BLaER1 treated with 17β-estradiol and CSF1 and Interleukin-3, amounts not matched to agents 10 nM and 100 nM (cell line): ENCODE results near the gene ABHD14A.

Experiments used
- H3K27ac ChIP-seq, 11 experiments: shearing (Covaris generic); formaldehyde crosslinking; 2 replicates each; pipeline ENCODE4 v1.8.1; 2022
- H3K27me3 ChIP-seq, 11 experiments: shearing (Covaris generic); formaldehyde crosslinking; 2 replicates each; pipeline ENCODE4 v1.8.1; 2022
- H3K36me3 ChIP-seq, 11 experiments: shearing (Covaris generic); formaldehyde crosslinking; 2 replicates each; pipeline ENCODE4 v1.8.1; 2022
- H3K4me1 ChIP-seq, 10 experiments: shearing (Covaris generic); formaldehyde crosslinking; 2 replicates each; pipeline ENCODE4 v1.8.1; 2022
- H3K4me2 ChIP-seq, 11 experiments: shearing (Covaris generic); formaldehyde crosslinking; 2 replicates each; pipeline ENCODE4 v1.8.1; 2022
- H3K4me3 ChIP-seq, 10 experiments: shearing (Covaris generic); formaldehyde crosslinking; 2 replicates each; pipeline ENCODE4 v1.8.1; 2022
- H3K9ac ChIP-seq, 11 experiments: shearing (Covaris generic); formaldehyde crosslinking; 2 replicates each; pipeline ENCODE4 v1.8.1; 2022
- H3K9me3 ChIP-seq, 11 experiments: shearing (Covaris generic); formaldehyde crosslinking; replicated peaks in 1 of 11; 2 replicates each; pipeline ENCODE4 v1.8.1; 2022
- H4K20me1 ChIP-seq, 11 experiments: shearing (Covaris generic); formaldehyde crosslinking; 2 replicates each; pipeline ENCODE4 v1.8.1; 2022
- Cebpa-rat ChIP-seq, 11 experiments: shearing (Covaris generic); IDR thresholded peaks; 2 replicates each; pipeline ENCODE4 v1.8.1; 2022

The ABHD14A gene

DNA sequence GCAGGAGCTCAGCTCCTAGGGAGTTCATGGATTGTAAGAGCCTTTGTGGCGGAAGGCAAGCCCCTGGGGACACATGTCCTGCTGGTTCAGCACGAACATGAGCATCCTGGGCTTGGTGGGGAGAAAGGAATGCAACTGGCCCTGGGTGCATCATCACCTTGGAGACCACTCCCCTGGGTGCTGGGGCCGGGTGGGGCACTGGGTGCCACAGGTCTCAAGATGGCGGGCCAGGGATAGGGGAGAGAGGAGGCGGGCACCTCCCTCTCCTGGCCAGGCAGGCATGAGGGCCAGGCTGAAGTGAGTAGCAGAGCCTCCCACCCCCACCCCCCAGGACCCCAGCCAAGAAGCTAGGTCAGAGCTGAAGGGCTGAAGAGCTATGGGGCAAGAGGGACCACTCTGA is 8.4 kb upstream of the ABHD14A start:
- peaks cover 0 to 58% (median 27%) of the 10 kb centered on the region in 11 experiments; a peak in 15 of 22 replicates for H4K20me1 ChIP-seq
- peaks cover 46 to 92% (median 77%) of the 10 kb centered on the region in 10 experiments for H3K4me1 ChIP-seq
- H3K9ac ChIP-seq: peak overlapping the region; percentile 80 to 95 (median 87); a peak in 21 of 22 replicates
- H3K27ac ChIP-seq: peak overlapping the region in 9 of 11 experiments; percentile 68 to 95 (median 89); a peak in 15 of 22 replicates
- no peaks in the 10 kb centered on the region for H3K9me3 ChIP-seq
- no peaks in the 10 kb centered on the region for H3K27me3 ChIP-seq
- peak overlapping the region; percentile 67 to 79 (median 72) for H3K4me3 ChIP-seq
- peaks cover 0 to 29% (median 4%) of the 10 kb centered on the region in 11 experiments; a peak in 7 of 22 replicates for H3K36me3 ChIP-seq
- TF ChIP-seq Cebpa-rat (IDR thresholded peaks at IDR 0.05): no peak
- peak overlapping the region; percentile 76 to 99 (median 97) for H3K4me2 ChIP-seq

DNA sequence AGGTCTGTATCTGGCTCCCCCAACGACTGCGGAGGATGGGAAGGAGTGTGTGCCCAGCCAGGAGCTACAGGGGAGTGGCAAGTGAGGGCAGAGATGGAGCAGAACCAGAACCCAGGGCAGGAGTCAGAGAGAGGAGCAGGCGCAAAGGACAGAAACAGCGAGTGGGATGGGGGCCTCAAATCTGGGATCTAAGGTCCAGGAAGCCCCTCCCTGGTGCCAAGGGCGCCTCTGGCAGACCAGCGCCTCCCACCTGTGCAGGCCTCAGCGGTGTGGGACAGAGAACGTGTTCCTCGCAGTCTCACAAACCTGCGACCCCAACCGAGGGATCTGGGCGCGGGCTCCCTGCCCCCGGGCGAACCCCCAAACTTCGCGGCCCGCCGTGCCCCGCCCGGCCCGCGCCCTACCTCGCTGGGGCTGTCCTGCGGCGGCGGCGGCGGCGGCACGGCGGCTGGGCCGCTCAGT is 7.9 kb upstream of the ABHD14A start:
- no peak for TF ChIP-seq Cebpa-rat (IDR thresholded peaks at IDR 0.05)
- Histone ChIP-seq H3K27ac (peak overlapping the region; percentile 35 to 95 (median 88); a peak in 21 of 22 replicates), H3K4me1 (peaks cover 50 to 92% (median 77%) of the 10 kb centered on the region in 10 experiments), H3K4me2 (peak overlapping the region; percentile 76 to 99 (median 97)), H3K27me3 (no peaks in the 10 kb centered on the region), H3K4me3 (peak overlapping the region; percentile 67 to 79 (median 72)), H3K9me3 (no peaks in the 10 kb centered on the region), H4K20me1 (peaks cover 0 to 56% (median 27%) of the 10 kb centered on the region in 11 experiments; a peak in 15 of 22 replicates), H3K9ac (peak overlapping the region; percentile 80 to 95 (median 87)), H3K36me3 (peaks cover 0 to 34% (median 6%) of the 10 kb centered on the region in 11 experiments; a peak in 7 of 22 replicates)

DNA sequence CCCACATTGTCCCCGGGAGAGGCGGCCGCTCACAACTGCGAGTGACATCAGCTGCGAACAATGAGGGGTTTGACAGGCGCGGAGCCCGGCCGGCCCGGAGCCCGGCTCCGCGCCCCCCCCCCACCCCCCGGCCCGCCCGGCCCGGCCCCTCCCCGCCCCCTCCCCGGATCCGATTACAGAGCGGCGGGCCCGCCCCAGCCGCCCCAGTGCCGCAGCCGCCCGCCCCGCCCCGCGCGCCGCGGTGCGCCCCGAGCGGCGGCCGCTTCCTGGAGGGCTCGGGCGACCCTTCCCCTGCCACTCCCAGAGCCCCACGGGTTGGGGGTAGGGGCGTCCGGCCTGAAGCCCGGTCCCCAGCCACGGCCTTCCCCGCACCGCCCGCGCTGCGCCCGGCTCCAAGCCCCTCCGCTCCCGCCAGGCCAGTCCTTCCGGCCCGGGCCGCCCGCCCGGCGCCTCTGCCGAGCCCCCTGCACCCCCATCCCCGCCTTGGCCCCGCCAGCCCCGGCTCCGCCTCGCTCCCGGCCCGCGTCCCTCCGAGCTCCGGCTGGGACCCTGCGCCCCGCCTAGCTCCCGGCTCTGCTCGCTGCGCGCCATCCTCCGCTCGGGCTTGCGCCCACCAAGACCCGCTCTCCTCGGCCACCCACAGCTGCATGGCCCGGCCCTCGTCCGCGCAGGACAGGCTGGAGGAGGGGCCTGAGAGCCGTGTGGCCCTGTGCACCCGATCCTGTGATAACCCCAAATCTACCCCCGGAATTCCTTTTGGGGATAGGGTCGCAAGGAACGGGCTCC is 7.3 kb upstream of the ABHD14A start, which contains the start of gene PCBP4:
Gene PCBP4 (minus strand): TSS at position 71 of the 786 bp plus-strand sequence. CDS start 6,214 bp downstream, outside the sequence.
- peaks cover 56 to 93% (median 81%) of the 10 kb centered on the region in 10 experiments for H3K4me1 ChIP-seq
- H3K27me3 ChIP-seq: no peaks in the 10 kb centered on the region
- peak within 1 kb of the TSS; percentile 93 to 100 (median 98) for H3K4me2 ChIP-seq
- no peaks in the 10 kb centered on the region for H3K9me3 ChIP-seq
- H3K36me3 ChIP-seq: peaks cover 0 to 36% (median 6%) of the 10 kb centered on the region in 11 experiments; a peak in 7 of 22 replicates
- H3K9ac ChIP-seq: peak within 1 kb of the TSS; percentile 80 to 95 (median 87)
- peaks cover 0 to 50% (median 25%) of the 10 kb centered on the region in 11 experiments; a peak in 14 of 22 replicates for H4K20me1 ChIP-seq
- TF ChIP-seq Cebpa-rat (IDR thresholded peaks at IDR 0.05): no peak
- peak within 1 kb of the TSS; percentile 48 to 95 (median 88); a peak in 21 of 22 replicates for H3K27ac ChIP-seq
- H3K4me3 ChIP-seq: peak within 1 kb of the TSS; percentile 67 to 79 (median 72)

DNA sequence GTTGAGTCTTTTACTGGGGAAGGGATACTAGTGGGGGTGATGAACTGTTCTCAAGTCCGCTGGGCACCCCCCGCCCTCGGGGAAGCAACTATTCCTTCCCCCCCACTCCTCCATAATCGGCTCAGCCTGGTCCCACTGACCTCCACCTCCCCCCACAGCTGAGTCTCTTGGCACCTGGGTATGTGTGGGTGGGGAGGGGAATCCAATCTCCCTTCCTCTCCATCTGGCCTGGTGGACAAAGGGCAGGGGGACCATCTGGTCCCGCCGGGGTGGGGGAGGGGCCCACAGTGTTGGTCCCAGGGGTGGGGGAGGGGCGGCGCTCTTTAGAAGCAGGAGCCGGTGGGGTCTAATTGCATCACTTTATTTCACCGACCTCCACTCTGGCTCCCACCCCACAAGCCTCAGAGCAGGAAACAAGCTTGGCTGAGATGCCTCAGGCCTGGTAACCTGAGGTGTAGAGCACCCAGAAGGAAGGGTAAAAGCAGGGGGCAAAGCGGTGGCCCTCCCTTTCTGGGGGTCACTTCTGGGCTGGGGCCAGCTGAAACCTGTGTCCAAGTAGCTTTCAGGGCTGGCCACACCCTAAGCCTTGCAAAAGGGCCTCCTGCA is 6.6 kb upstream of the ABHD14A start:
- H3K36me3 ChIP-seq: peaks cover 0 to 36% (median 6%) of the 10 kb centered on the region in 11 experiments; a peak in 7 of 22 replicates
- peak overlapping the region; percentile 89 to 100 (median 98) for H3K4me2 ChIP-seq
- H3K27ac ChIP-seq: peak overlapping the region; percentile 48 to 95 (median 88); a peak in 21 of 22 replicates
- H3K4me3 ChIP-seq: peak overlapping the region; percentile 67 to 79 (median 72)
- H3K4me1 ChIP-seq: peaks cover 63 to 93% (median 87%) of the 10 kb centered on the region in 10 experiments
- H3K9ac ChIP-seq: peak overlapping the region; percentile 80 to 95 (median 86)
- TF ChIP-seq Cebpa-rat (IDR thresholded peaks at IDR 0.05): peak in 3 of 11 experiments; percentile 32 to 72 (median 44); a peak in 3 of 22 replicates
- H3K9me3 ChIP-seq: no peaks in the 10 kb centered on the region
- peaks cover 0 to 43% (median 18%) of the 10 kb centered on the region in 11 experiments; a peak in 12 of 22 replicates for H4K20me1 ChIP-seq
- no peaks in the 10 kb centered on the region for H3K27me3 ChIP-seq

DNA sequence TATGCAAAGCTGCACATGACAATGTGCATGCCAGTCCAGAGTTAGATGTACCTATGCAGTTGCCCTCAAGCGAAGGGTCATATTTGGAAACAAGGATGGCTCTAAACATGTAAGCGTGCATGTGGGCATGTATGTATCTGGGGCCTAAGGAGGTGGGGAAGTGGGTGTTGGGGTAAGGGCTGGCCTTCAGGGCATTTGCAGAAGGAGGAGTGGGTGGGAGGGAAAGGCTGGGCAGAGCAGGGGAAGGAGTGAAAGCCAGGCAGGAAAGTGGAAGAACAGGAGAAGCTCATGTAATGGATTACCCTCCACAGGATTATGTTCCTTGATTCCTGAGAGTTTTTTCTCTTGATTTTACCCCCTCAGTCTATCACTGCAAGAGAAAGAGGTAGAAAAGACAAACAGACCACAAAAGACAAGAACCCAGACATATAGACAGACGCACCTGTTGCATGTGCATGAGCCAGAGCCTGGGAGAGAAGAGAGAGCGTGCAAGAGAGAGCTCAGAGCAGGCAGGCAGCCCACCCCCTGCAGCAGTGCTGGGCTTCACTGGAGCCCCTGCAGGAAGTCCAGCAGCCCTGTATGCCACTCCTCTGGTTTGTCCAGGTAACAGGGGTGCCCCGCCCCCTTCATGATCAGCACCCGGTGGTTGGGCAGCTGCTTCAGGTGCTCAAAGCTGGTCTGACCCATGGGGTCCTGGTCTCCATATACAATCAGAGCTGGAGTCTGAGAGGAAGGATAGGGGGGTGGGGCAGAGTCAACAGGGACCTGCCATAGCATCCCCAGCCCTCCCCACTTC is 5.8 kb upstream of the ABHD14A start:
- Histone ChIP-seq H3K4me3 (peak overlapping the region in 4 of 10 experiments; percentile 71 to 78 (median 74); a peak in 4 of 20 replicates), H3K4me2 (peak overlapping the region; percentile 89 to 100 (median 98)), H3K9ac (peak overlapping the region in 8 of 11 experiments; percentile 42 to 95 (median 87); a peak in 13 of 22 replicates), H3K27me3 (no peaks in the 10 kb centered on the region), H4K20me1 (peaks cover 0 to 35% (median 11%) of the 10 kb centered on the region in 11 experiments; a peak in 12 of 22 replicates), H3K4me1 (peaks cover 66 to 91% (median 89%) of the 10 kb centered on the region in 10 experiments), H3K9me3 (no peaks in the 10 kb centered on the region), H3K36me3 (peaks cover 0 to 36% (median 6%) of the 10 kb centered on the region in 11 experiments; a peak in 7 of 22 replicates), H3K27ac (peak overlapping the region in 8 of 11 experiments; percentile 39 to 95 (median 88); a peak in 15 of 22 replicates)
- TF ChIP-seq Cebpa-rat (IDR thresholded peaks at IDR 0.05): no peak

DNA sequence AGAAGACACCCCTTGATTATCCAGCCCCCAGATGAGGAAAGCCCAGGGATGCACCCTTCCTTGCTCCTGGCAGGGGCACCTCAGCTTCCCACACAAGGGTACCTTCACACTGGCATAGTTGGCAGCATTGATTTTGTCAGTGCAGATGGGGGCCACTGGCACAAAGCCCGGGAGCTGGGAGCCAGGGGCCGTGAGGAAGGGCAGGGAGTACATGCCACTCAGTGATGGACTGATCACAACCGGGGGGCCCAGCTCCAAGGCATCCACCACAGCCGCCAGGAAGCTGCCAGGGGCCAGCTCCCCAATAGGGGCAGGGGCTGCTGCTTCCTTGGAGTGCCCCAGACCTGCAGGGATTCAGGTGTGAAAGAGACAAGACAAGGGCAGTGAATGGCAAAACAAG is 5.0 kb upstream of the ABHD14A start:
- TF ChIP-seq Cebpa-rat (IDR thresholded peaks at IDR 0.05): no peak
- H3K9me3 ChIP-seq: no peaks in the 10 kb centered on the region
- H3K27me3 ChIP-seq: no peaks in the 10 kb centered on the region
- H3K36me3 ChIP-seq: peaks cover 0 to 32% (median 6%) of the 10 kb centered on the region in 11 experiments; a peak in 7 of 22 replicates
- H3K4me3 ChIP-seq: no peak overlapping the region
- H3K4me2 ChIP-seq: peak overlapping the region; percentile 89 to 100 (median 98); a peak in 21 of 22 replicates
- peaks cover 73 to 91% (median 89%) of the 10 kb centered on the region in 10 experiments for H3K4me1 ChIP-seq
- H3K9ac ChIP-seq: peak overlapping the region in 5 of 11 experiments; percentile 16 to 91 (median 38); a peak in 4 of 22 replicates
- peaks cover 0 to 33% (median 7%) of the 10 kb centered on the region in 11 experiments; a peak in 12 of 22 replicates for H4K20me1 ChIP-seq
- peak overlapping the region in 5 of 11 experiments; percentile 84 to 95 (median 94); a peak in 8 of 22 replicates for H3K27ac ChIP-seq

DNA sequence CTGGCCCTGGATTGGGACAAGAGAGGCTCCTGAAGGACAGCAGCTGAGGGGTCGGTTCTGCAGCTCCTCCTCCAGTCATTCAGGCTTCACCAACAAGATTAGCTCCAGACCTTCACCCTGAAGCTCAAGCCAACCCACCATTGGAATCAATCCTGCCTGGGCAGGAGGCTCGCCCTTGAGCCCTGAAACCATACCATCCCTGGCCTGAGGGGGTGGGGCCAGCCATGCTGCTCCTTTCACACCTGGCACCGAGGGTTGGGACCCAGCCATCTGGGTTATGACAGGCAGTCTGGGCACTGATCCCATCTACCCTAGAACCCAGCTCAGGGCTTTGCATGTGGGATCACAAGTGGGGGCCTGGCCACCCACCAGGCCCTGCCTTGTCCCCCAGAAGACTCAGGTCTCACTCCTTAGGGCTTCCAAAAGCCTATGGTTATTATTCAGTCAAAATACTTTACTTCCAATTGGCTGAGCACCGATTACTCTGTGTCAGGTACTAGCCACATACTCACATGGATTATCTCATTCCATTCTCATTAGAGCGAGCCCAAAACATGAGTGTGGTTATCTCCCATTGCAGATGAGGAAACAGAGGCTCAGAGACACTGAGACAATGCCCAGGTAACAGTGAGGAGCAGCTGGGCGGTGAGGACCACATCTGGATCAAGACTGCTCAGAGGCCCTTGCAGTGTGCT is 4.1 kb upstream of the ABHD14A start:
- Histone ChIP-seq H3K27ac (peak overlapping the region in 4 of 11 experiments; percentile 26 to 95 (median 94); a peak in 8 of 22 replicates), H3K27me3 (no peaks in the 10 kb centered on the region), H4K20me1 (peaks cover 0 to 34% (median 5%) of the 10 kb centered on the region in 11 experiments; a peak in 11 of 22 replicates), H3K4me1 (peaks cover 73 to 91% (median 88%) of the 10 kb centered on the region in 10 experiments), H3K9ac (peak overlapping the region in 8 of 11 experiments; percentile 8 to 91 (median 31); a peak in 7 of 22 replicates), H3K4me2 (peak overlapping the region; percentile 5 to 98 (median 95); a peak in 20 of 22 replicates), H3K36me3 (peaks cover 0 to 29% (median 6%) of the 10 kb centered on the region in 11 experiments; a peak in 7 of 22 replicates), H3K4me3 (no peak overlapping the region), H3K9me3 (no peaks in the 10 kb centered on the region)
- TF ChIP-seq Cebpa-rat (IDR thresholded peaks at IDR 0.05): no peak
